GM19023 (cell line): ENCODE results near the gene ADAMTS17.

Experiments used
- ATAC-seq: cut with Tn5 transposase; IDR thresholded peaks from one replicate; pipeline ENCODE4 v1.9.1; 2021; ENCODE audit warnings: mild to moderate bottlenecking, moderate library complexity; ENCODE audit not compliant: unreplicated experiment

Gene ADAMTS17

GRCh38 chr15:100141311-100142001 is 200.3 kb downstream of the ADAMTS17 start:
- no peak for ATAC-seq

GRCh38 chr15:100140527-100141308 is 201.1 kb downstream of the ADAMTS17 start:
- ATAC-seq = no peak

GRCh38 chr15:100134586-100134985 is 207.2 kb downstream of the ADAMTS17 start:
- no peak for ATAC-seq

- ATAC-seq = no peak
Observed at GRCh38 chr15:100134089-100134583, 207.6 kb downstream of the ADAMTS17 start.

- ATAC-seq = no peak
Observed at GRCh38 chr15:100133001-100133400, 208.8 kb downstream of the ADAMTS17 start.

GRCh38 chr15:100132309-100132708 is 209.5 kb downstream of the ADAMTS17 start:
- no peak for ATAC-seq

GRCh38 chr15:100131321-100132224 is 210.2 kb downstream of the ADAMTS17 start:
- ATAC-seq = no peak

- no peak for ATAC-seq
Observed at GRCh38 chr15:100129677-100130076, 212.1 kb downstream of the ADAMTS17 start.

- no peak for ATAC-seq
Observed at GRCh38 chr15:100125401-100126191, 216.2 kb downstream of the ADAMTS17 start.

- no peak for ATAC-seq
Observed at GRCh38 chr15:100124936-100125335, 216.8 kb downstream of the ADAMTS17 start.

- ATAC-seq = no peak
Observed at GRCh38 chr15:100124361-100124760, 217.4 kb downstream of the ADAMTS17 start.

GRCh38 chr15:100123611-100124010 is 218.2 kb downstream of the ADAMTS17 start:
- no peak for ATAC-seq

GRCh38 chr15:100121285-100121684 is 220.5 kb downstream of the ADAMTS17 start:
- ATAC-seq = no peak

GRCh38 chr15:100120111-100120510 is 221.7 kb downstream of the ADAMTS17 start:
- no peak for ATAC-seq

- ATAC-seq = no peak
Observed at GRCh38 chr15:100118546-100118945, 223.2 kb downstream of the ADAMTS17 start.

GRCh38 chr15:100116416-100117190 is 225.2 kb downstream of the ADAMTS17 start:
- no peak for ATAC-seq

- no peak for ATAC-seq
Observed at GRCh38 chr15:100115711-100116090, 226.1 kb downstream of the ADAMTS17 start.

GRCh38 chr15:100115066-100115710 is 226.6 kb downstream of the ADAMTS17 start:
- ATAC-seq = no peak

- no peak for ATAC-seq
Observed at GRCh38 chr15:100114571-100114970, 227.2 kb downstream of the ADAMTS17 start.
